ENCODE measurements around the gene IER5L. TPM values are rescaled to one million over a fixed set of nuclear protein-coding genes. Genes with fewer than 3 reads are reported as not detected.

The IER5L gene
- total and polyA plus RNA-seq, 9 of the 15 experiments (the other 6 are each of a cell fraction or from before 2014, with no cell fraction given): 0.14 to 11.9 (median 0.52) TPM

DNA sequence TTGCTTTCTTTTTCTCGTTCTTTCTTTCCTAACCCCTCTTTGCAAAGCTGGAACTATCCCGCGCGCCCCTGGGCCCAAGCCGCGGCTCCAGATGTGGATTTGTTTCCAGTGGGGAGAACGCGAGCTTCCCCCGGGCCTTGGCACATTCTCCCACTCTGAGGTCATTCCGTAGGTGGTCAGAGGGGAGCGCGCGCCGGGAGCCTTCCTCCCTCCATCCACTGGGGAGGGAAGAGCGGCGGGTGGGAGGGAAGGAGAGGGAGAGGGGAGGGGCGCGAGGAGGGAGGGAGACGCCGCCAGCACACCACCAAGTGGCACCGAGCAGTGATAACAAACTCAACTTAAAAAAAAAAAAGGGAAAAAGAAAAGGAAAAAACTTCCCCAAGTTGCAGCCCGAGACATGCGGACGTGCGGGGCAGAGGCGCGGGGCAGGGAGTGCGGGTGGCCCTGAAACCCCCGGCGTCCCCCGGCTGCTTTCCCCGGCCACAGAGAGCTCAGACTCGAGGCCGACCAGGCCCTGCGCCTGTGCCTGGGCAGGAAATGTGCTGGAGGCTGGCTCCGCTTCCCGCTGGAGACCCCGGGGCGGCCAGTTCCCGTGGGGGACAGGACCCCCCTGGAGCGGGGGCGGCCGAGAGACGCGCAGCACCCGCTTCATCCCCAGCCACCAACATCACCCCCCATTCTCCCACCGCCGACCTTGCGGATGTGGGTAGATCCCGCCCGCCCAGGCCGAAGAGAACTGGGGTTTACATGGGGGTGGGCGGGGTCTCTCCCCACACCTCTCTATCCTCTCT is 3.1 kb downstream of the IER5L start (continued):
- TF ChIP-seq, protein P1, sequence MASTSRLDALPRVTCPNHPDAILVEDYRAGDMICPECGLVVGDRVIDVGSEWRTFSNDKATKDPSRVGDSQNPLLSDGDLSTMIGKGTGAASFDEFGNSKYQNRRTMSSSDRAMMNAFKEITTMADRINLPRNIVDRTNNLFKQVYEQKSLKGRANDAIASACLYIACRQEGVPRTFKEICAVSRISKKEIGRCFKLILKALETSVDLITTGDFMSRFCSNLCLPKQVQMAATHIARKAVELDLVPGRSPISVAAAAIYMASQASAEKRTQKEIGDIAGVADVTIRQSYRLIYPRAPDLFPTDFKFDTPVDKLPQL (IDR thresholded peaks at IDR 0.05; ENCODE audit: extremely low read depth, insufficient read length): no peak
- TF ChIP-seq SIN3A (IDR thresholded peaks at IDR 0.05; ENCODE audit: borderline replicate concordance in 2 of 2, control insufficient read depth in 1 of 2, low read depth in 2 of 2, low read length in 2 of 2) (no peak), CEBPB (tag; IDR thresholded peaks at IDR 0.05) (no peak), CHCHD3 (CRISPR knock-in tag; IDR thresholded peaks at IDR 0.05) (no peak), ZNF253 (CRISPR knock-in tag; conservative IDR thresholded peaks at IDR 0.05) (no peak), SREBF1 (IDR thresholded peaks at IDR 0.05; ENCODE audit: borderline replicate concordance, low read depth, low read length) (no peak), ZNF589 (CRISPR knock-in tag; IDR thresholded peaks at IDR 0.05; ENCODE audit: low read depth) (peak; percentile 68), CSDE1 (IDR thresholded peaks at IDR 0.05) (no peak), ZNF77 (CRISPR knock-in tag; IDR thresholded peaks at IDR 0.05) (no peak), PRMT5 (CRISPR knock-in tag; IDR thresholded peaks at IDR 0.05) (no peak)
- TF ChIP-seq, protein P2, sequence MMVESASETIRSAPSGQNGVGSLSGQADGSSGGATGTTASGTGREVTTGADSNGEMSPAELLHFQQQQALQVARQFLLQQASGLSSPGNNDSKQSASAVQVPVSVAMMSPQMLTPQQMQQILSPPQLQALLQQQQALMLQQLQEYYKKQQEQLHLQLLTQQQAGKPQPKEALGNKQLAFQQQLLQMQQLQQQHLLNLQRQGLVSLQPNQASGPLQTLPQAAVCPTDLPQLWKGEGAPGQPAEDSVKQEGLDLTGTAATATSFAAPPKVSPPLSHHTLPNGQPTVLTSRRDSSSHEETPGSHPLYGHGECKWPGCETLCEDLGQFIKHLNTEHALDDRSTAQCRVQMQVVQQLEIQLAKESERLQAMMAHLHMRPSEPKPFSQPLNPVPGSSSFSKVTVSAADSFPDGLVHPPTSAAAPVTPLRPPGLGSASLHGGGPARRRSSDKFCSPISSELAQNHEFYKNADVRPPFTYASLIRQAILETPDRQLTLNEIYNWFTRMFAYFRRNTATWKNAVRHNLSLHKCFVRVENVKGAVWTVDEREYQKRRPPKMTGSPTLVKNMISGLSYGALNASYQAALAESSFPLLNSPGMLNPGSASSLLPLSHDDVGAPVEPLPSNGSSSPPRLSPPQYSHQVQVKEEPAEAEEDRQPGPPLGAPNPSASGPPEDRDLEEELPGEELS (CRISPR knock-in tag; IDR thresholded peaks at IDR 0.05; ENCODE audit: borderline replicate concordance): no peak
- TF ChIP-seq, protein P3, sequence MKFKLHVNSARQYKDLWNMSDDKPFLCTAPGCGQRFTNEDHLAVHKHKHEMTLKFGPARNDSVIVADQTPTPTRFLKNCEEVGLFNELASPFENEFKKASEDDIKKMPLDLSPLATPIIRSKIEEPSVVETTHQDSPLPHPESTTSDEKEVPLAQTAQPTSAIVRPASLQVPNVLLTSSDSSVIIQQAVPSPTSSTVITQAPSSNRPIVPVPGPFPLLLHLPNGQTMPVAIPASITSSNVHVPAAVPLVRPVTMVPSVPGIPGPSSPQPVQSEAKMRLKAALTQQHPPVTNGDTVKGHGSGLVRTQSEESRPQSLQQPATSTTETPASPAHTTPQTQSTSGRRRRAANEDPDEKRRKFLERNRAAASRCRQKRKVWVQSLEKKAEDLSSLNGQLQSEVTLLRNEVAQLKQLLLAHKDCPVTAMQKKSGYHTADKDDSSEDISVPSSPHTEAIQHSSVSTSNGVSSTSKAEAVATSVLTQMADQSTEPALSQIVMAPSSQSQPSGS (CRISPR knock-in tag; IDR thresholded peaks at IDR 0.05): no peak
- TF ChIP-seq, protein P4, sequence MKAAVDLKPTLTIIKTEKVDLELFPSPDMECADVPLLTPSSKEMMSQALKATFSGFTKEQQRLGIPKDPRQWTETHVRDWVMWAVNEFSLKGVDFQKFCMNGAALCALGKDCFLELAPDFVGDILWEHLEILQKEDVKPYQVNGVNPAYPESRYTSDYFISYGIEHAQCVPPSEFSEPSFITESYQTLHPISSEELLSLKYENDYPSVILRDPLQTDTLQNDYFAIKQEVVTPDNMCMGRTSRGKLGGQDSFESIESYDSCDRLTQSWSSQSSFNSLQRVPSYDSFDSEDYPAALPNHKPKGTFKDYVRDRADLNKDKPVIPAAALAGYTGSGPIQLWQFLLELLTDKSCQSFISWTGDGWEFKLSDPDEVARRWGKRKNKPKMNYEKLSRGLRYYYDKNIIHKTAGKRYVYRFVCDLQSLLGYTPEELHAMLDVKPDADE (conservative IDR thresholded peaks at IDR 0.05; ENCODE audit: control insufficient read depth, low read depth, low read length): no peak
- TF ChIP-seq, protein P5, sequence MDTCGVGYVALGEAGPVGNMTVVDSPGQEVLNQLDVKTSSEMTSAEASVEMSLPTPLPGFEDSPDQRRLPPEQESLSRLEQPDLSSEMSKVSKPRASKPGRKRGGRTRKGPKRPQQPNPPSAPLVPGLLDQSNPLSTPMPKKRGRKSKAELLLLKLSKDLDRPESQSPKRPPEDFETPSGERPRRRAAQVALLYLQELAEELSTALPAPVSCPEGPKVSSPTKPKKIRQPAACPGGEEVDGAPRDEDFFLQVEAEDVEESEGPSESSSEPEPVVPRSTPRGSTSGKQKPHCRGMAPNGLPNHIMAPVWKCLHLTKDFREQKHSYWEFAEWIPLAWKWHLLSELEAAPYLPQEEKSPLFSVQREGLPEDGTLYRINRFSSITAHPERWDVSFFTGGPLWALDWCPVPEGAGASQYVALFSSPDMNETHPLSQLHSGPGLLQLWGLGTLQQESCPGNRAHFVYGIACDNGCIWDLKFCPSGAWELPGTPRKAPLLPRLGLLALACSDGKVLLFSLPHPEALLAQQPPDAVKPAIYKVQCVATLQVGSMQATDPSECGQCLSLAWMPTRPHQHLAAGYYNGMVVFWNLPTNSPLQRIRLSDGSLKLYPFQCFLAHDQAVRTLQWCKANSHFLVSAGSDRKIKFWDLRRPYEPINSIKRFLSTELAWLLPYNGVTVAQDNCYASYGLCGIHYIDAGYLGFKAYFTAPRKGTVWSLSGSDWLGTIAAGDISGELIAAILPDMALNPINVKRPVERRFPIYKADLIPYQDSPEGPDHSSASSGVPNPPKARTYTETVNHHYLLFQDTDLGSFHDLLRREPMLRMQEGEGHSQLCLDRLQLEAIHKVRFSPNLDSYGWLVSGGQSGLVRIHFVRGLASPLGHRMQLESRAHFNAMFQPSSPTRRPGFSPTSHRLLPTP (IDR thresholded peaks at IDR 0.05; ENCODE audit: borderline replicate concordance, extremely low read depth, insufficient read length): no peak
- TF ChIP-seq, protein P6, sequence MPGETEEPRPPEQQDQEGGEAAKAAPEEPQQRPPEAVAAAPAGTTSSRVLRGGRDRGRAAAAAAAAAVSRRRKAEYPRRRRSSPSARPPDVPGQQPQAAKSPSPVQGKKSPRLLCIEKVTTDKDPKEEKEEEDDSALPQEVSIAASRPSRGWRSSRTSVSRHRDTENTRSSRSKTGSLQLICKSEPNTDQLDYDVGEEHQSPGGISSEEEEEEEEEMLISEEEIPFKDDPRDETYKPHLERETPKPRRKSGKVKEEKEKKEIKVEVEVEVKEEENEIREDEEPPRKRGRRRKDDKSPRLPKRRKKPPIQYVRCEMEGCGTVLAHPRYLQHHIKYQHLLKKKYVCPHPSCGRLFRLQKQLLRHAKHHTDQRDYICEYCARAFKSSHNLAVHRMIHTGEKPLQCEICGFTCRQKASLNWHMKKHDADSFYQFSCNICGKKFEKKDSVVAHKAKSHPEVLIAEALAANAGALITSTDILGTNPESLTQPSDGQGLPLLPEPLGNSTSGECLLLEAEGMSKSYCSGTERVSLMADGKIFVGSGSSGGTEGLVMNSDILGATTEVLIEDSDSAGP (CRISPR knock-in tag; IDR thresholded peaks at IDR 0.05): no peak

All from K562 (cell line).